Measurements from ENCODE around the gene PLA2G4F. TPM values are rescaled to one million over a fixed set of nuclear protein-coding genes. Genes with fewer than 3 reads are reported as not detected.

Gene PLA2G4F
- total RNA-seq, 4 donors from 2014 or later = 7.4 to 45.2 (median 36.6) TPM

GRCh38 chr15:42101861-42102260 lies 54.6 kb downstream of the PLA2G4F start:
- Histone ChIP-seq H3K27me3 (no peaks in the 10 kb centered on the region), H3K27ac (no peak overlapping the region), H3K36me3 (no peaks in the 10 kb centered on the region), H3K9me3 (no peaks in the 10 kb centered on the region), H3K4me3 (no peak overlapping the region), H3K4me1 (peaks cover 0 to 4% (median 0%) of the 10 kb centered on the region in 4 donors)
- no peak for TF ChIP-seq CTCF (IDR thresholded peaks at IDR 0.05)
- no peak for TF ChIP-seq POLR2A (IDR thresholded peaks at IDR 0.05)
- DNase-seq = no peak

GRCh38 chr15:42100021-42100800 lies 56.2 kb downstream of the PLA2G4F start:
- no peak for TF ChIP-seq POLR2A (IDR thresholded peaks at IDR 0.05)
- no peak for TF ChIP-seq CTCF (IDR thresholded peaks at IDR 0.05)
- Histone ChIP-seq H3K27me3 (no peaks in the 10 kb centered on the region), H3K4me3 (no peak overlapping the region), H3K36me3 (no peaks in the 10 kb centered on the region), H3K27ac (no peak overlapping the region), H3K9me3 (no peaks in the 10 kb centered on the region), H3K4me1 (no peaks in the 10 kb centered on the region)
- no peak for DNase-seq

GRCh38 chr15:42097018-42097417 lies 59.4 kb downstream of the PLA2G4F start:
- no peak for TF ChIP-seq POLR2A (IDR thresholded peaks at IDR 0.05)
- no peak for TF ChIP-seq CTCF (IDR thresholded peaks at IDR 0.05)
- no peaks in the 10 kb centered on the region for H3K4me1 ChIP-seq
- no peak overlapping the region for H3K4me3 ChIP-seq
- H3K27ac ChIP-seq = no peak overlapping the region
- no peaks in the 10 kb centered on the region for H3K9me3 ChIP-seq
- H3K27me3 ChIP-seq = no peaks in the 10 kb centered on the region
- H3K36me3 ChIP-seq = no peaks in the 10 kb centered on the region
- no peak for DNase-seq

- Histone ChIP-seq H3K27me3 (no peaks in the 10 kb centered on the region), H3K9me3 (no peaks in the 10 kb centered on the region), H3K36me3 (no peaks in the 10 kb centered on the region), H3K27ac (no peak within 1 kb of the TSS), H3K4me1 (no peaks in the 10 kb centered on the region), H3K4me3 (no peak within 1 kb of the TSS)
- TF ChIP-seq CTCF (IDR thresholded peaks at IDR 0.05) = no peak
- TF ChIP-seq POLR2A (IDR thresholded peaks at IDR 0.05) = no peak
- peak in 1 of 3 donors; percentile 9 for DNase-seq
These were observed 61.9 kb downstream of the PLA2G4F start, which contains the start of gene PLA2G4D for GRCh38 chr15:42094512-42094963. Gene PLA2G4D, minus strand, starts transcription at chr15:42094562. Its CDS starts 103 bp downstream, at chr15:42094459.

- Histone ChIP-seq H3K4me3 (no peak overlapping the region), H3K27me3 (no peaks in the 10 kb centered on the region), H3K4me1 (no peaks in the 10 kb centered on the region), H3K27ac (no peak overlapping the region), H3K9me3 (no peaks in the 10 kb centered on the region), H3K36me3 (no peaks in the 10 kb centered on the region)
- TF ChIP-seq CTCF (IDR thresholded peaks at IDR 0.05) = no peak
- TF ChIP-seq POLR2A (IDR thresholded peaks at IDR 0.05) = no peak
- DNase-seq = peak in 1 of 3 donors; percentile 3
These were observed 62.5 kb downstream of the PLA2G4F start for GRCh38 chr15:42093966-42094365.
